NT2/D1 (cell line): ENCODE results near the gene POLR3C.

ENCODE experiments used
- SUZ12 ChIP-seq: IDR thresholded peaks from 2 replicates; pipeline ENCODE4 v1.6.1; 2011; ENCODE audit not compliant: insufficient read length, insufficient read depth; ENCODE audit errors: extremely low read depth
- YY1 ChIP-seq: IDR thresholded peaks from 2 replicates; pipeline ENCODE4 v1.6.1; 2011; ENCODE audit not compliant: insufficient read length, insufficient read depth
- ZNF274 ChIP-seq: IDR thresholded peaks from 2 replicates; pipeline ENCODE4 v1.6.1; 2011; ENCODE audit warnings: mild to moderate bottlenecking, low read depth, low read length

- TF ChIP-seq ZNF274 (no peak), SUZ12 (no peak), YY1 (no peak)
These were observed 55.8 kb downstream of the POLR3C start for GRCh38 chr1:145879775-145880174.
